C4-2B (cell line): ENCODE results near the gene DNAH12.
A peak's percentile ranks its signal among the peaks of the same experiment; 100 is the strongest.

Source experiments
- H3K27ac ChIP-seq: fragments of 450-650 bp; 2 replicates; pipeline ENCODE4 v1.5.1; 2017
- CTCF ChIP-seq: fragments of 450-650 bp; conservative IDR thresholded peaks from 2 replicates; pipeline ENCODE4 v1.5.1; 2017; ENCODE audit warnings: mild to moderate bottlenecking
- ZFX ChIP-seq: fragments of 450-650 bp; IDR thresholded peaks from 2 replicates; pipeline ENCODE4 v1.6.1; 2017

Gene DNAH12

DNA sequence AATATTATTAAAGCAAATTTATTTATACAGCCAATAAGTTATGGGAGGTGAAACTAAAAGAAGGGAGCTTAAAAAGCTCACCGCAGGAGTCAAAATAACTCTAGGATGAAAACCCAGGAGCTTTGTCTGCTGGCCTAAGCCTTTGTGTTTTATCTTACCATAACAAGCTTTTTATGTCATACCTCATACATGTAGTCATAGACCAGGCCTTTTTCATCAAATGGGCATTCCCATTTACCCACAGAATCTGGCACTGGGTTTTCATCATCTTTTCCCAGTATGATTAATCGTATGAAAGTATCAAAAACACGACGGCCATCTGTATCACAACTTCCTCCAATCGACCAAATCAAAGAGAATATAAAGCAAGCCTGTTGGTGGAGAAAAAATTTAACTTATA, 122.8 kb downstream of the DNAH12 start:
- TF ChIP-seq ZFX: no peak
- no peak for TF ChIP-seq CTCF
- H3K27ac ChIP-seq: no peak overlapping the region

GRCh38 chr3:57420001-57420400, 124.1 kb downstream of the DNAH12 start:
- no peak for TF ChIP-seq CTCF
- no peak for TF ChIP-seq ZFX

GRCh38 chr3:57411715-57412114, 132.4 kb downstream of the DNAH12 start:
- TF ChIP-seq CTCF: no peak
- no peak overlapping the region for H3K27ac ChIP-seq

More at GRCh38 chr3:57420001-57420400, 124.1 kb downstream of the DNAH12 start:
- no peak overlapping the region for H3K27ac ChIP-seq

- TF ChIP-seq ZFX: no peak
- no peak for TF ChIP-seq CTCF
- no peak overlapping the region for H3K27ac ChIP-seq
These were observed 134.7 kb downstream of the DNAH12 start for GRCh38 chr3:57409471-57409870.

GRCh38 chr3:57402675-57403074, 141.5 kb downstream of the DNAH12 start:
- H3K27ac ChIP-seq: no peak overlapping the region
- TF ChIP-seq ZFX (no peak), CTCF (no peak)

DNA sequence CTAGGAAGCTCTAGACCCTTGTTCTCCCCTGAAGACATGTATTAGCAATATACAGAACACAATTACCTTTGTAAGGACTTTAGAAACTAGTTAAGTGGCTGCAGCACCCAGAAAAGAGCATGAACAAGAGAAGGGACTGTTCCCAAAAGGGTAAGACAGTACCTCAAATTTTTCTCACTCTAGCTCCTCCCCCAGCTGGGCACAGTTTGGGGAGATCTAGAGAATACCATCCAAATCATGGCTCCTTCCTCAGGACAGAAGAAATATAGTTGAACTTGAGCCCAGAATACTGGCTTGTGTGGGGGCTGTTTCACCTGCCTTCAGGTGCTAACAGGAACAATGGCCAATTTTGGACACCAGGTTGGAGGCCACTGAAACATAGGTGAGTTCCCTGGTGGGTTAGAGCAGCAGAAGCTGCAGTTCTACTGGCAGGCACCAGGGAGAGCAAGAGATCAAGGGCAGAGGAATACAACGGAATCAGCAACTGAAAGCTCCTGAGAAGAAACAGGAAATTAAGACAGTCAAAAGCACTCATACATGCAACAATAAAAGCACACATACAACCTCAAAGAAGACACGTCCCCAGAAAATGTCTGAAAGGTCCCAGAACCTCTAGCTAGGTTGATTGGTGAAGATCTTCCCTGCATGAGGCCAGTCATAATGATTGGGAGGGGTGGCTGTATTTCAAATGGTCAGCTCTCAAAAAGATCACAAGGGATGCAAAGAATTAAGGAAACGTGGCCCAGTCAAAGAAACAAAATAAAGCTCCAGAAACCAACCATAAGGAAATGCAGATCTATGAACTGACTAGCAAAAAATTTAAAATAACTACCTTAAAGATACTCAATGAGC, 146.7 kb downstream of the DNAH12 start:
- TF ChIP-seq CTCF (peak; percentile 91), ZFX (no peak)
- no peak overlapping the region for H3K27ac ChIP-seq

DNA sequence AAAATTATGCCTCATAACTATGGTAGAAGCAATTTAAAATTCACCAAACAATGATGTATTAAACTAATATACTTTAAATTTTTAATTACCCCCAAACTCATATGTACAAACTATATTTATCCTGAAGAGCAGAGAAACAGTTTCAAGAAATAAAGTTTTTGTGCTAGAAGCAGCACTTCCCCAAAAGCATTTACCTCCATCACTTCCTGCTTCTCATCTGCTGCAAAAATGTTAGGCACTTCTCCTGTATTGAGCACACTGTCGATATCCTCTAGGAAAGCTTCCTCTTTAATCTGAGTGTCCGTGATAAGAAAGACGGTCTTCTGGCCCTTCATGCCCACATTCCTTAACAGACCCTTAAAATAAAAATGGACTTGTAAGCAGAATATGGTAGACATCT, 150.2 kb downstream of the DNAH12 start:
- H3K27ac ChIP-seq: no peak overlapping the region
- TF ChIP-seq CTCF: no peak
- no peak for TF ChIP-seq ZFX
